Brain pericyte (primary cell): Measurements from ENCODE around the gene NFATC2.
"Not testable (repeated sequence)": the region's sequence is repeated elsewhere in the genome, so short reads cannot be mapped to it uniquely, and the experiment has no call there.

Experiments
- DNase-seq: peaks from one replicate; pipeline ENCODE4 v3.0.0-alpha.2; 2012; ENCODE audit warnings: low read depth, low spot score

NFATC2 gene

GRCh38 chr20:51540580-51540979 is 1.9 kb downstream of the NFATC2 start:
- DNase-seq = no peak

GRCh38 chr20:51540074-51540473 is 2.4 kb downstream of the NFATC2 start:
- DNase-seq = not testable (repeated sequence)

- no peak for DNase-seq
These were observed 6.1 kb downstream of the NFATC2 start for GRCh38 chr20:51536116-51537069.

GRCh38 chr20:51535674-51536073 is 6.8 kb downstream of the NFATC2 start:
- DNase-seq = no peak

- no peak for DNase-seq
These were observed 7.5 kb downstream of the NFATC2 start for GRCh38 chr20:51535075-51535386.

GRCh38 chr20:51533291-51534172 is 9.0 kb downstream of the NFATC2 start:
- no peak for DNase-seq

- no peak for DNase-seq
These were observed 9.8 kb downstream of the NFATC2 start for GRCh38 chr20:51532577-51533191.

- no peak for DNase-seq
These were observed 10.6 kb downstream of the NFATC2 start for GRCh38 chr20:51531712-51532456.

- DNase-seq = no peak
These were observed 11.3 kb downstream of the NFATC2 start for GRCh38 chr20:51531141-51531710.

- DNase-seq = no peak
These were observed 12.8 kb downstream of the NFATC2 start for GRCh38 chr20:51529758-51530157.

- DNase-seq = no peak
These were observed 13.3 kb downstream of the NFATC2 start for GRCh38 chr20:51529081-51529681.

GRCh38 chr20:51528263-51529027 is 14.1 kb downstream of the NFATC2 start:
- DNase-seq = no peak

- DNase-seq = no peak
These were observed 15.8 kb downstream of the NFATC2 start for GRCh38 chr20:51526754-51527153.

GRCh38 chr20:51526106-51526470 is 16.4 kb downstream of the NFATC2 start:
- DNase-seq = no peak

- no peak for DNase-seq
These were observed 17.0 kb downstream of the NFATC2 start for GRCh38 chr20:51525241-51526105.

- no peak for DNase-seq
These were observed 19.1 kb downstream of the NFATC2 start for GRCh38 chr20:51523276-51524013.

- no peak for DNase-seq
These were observed 20.3 kb downstream of the NFATC2 start for GRCh38 chr20:51522207-51522606.

GRCh38 chr20:51517839-51518238 is 24.7 kb downstream of the NFATC2 start:
- DNase-seq = no peak
